Measurements from ENCODE around the gene RAD23A.

RAD23A gene

DNA sequence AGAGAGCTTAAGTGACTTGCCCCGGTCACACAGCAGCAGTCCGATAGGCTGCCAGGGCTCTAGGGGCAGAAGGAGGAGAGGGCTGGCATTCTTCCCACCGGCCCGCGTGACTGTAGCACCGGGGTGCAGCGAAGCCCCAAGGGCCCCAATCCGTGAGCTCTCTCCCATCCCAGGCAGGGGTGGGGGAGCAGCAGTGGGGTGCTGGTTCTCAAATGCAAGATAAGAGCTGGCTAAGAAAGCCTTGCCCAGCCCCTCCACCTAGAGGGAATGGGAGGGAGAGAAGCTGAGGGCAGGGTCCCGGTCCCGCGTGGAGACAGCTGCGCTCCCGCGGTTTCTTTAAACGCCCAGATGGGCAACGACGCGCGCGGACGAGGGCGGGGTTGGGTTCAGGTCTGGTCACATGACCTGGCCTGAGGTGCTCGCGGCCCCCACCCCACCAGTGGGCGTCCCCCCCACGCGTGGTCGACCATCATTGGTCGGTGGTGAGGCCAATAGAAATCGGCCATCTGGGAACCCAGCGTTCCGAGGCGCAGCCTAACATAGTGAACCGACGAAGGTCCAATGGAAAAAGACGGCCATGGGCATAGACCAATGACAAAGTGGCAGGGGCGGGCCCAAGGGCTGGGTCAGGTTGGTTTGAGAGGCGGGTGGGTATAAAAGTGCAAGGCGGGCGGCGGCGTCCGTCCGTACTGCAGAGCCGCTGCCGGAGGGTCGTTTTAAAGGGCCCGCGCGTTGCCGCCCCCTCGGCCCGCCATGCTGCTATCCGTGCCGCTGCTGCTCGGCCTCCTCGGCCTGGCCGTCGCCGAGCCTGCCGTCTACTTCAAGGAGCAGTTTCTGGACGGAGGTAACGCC is 7.5 kb upstream of the RAD23A start, which contains the start of gene CALR (continued):
- TF ChIP-seq ZSCAN4 (tag by site-specific recombination; IDR thresholded peaks at IDR 0.05): no peak
- TF ChIP-seq, protein P1, sequence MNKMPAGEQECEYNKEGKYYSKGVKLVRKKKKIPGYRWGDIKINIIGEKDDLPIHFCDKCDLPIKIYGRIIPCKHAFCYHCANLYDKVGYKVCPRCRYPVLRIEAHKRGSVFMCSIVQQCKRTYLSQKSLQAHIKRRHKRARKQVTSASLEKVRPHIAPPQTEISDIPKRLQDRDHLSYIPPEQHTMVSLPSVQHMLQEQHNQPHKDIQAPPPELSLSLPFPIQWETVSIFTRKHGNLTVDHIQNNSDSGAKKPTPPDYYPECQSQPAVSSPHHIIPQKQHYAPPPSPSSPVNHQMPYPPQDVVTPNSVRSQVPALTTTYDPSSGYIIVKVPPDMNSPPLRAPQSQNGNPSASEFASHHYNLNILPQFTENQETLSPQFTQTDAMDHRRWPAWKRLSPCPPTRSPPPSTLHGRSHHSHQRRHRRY (tag by site-specific recombination; IDR thresholded peaks at IDR 0.05): no peak
- TF ChIP-seq CTCF (tag by site-specific recombination; IDR thresholded peaks at IDR 0.05): 0 out of 2 replicates have a peak, but pooled peaks have one; percentile 37
- TF ChIP-seq ZNF169 (tag by site-specific recombination; IDR thresholded peaks at IDR 0.05): no peak
- no peak for TF ChIP-seq ZNF585B (tag by site-specific recombination; IDR thresholded peaks at IDR 0.05)
- peak; percentile 71 for TF ChIP-seq ZNF692 (tag by site-specific recombination; IDR thresholded peaks at IDR 0.05)
- no peak; the same call in 1 of the 2 replicates for TF ChIP-seq GLIS1 (tag by site-specific recombination; IDR thresholded peaks at IDR 0.05)
- TF ChIP-seq ZNF449 (tag by site-specific recombination; IDR thresholded peaks at IDR 0.05): peak; percentile 20; the same call in 1 of the 2 replicates
- peak; percentile 28; the same call in 1 of the 2 replicates for TF ChIP-seq ZNF324 (tag by site-specific recombination; IDR thresholded peaks at IDR 0.05)
- TF ChIP-seq ZNF621 (tag by site-specific recombination; IDR thresholded peaks at IDR 0.05): no peak
- no peak for TF ChIP-seq ZNF366 (tag by site-specific recombination; conservative IDR thresholded peaks at IDR 0.05)
- no peak for TF ChIP-seq ZNF623 (tag by site-specific recombination; IDR thresholded peaks at IDR 0.05)
- no peak for TF ChIP-seq PBX3 (CRISPR knock-in tag; IDR thresholded peaks at IDR 0.05)
- TF ChIP-seq ZBTB26 (tag by site-specific recombination; optimal IDR thresholded peaks at IDR 0.05): peak; percentile 85
- peak; percentile 69 for TF ChIP-seq ZNF394 (tag by site-specific recombination; IDR thresholded peaks at IDR 0.05; ENCODE audit: borderline replicate concordance)
- TF ChIP-seq, protein P2, sequence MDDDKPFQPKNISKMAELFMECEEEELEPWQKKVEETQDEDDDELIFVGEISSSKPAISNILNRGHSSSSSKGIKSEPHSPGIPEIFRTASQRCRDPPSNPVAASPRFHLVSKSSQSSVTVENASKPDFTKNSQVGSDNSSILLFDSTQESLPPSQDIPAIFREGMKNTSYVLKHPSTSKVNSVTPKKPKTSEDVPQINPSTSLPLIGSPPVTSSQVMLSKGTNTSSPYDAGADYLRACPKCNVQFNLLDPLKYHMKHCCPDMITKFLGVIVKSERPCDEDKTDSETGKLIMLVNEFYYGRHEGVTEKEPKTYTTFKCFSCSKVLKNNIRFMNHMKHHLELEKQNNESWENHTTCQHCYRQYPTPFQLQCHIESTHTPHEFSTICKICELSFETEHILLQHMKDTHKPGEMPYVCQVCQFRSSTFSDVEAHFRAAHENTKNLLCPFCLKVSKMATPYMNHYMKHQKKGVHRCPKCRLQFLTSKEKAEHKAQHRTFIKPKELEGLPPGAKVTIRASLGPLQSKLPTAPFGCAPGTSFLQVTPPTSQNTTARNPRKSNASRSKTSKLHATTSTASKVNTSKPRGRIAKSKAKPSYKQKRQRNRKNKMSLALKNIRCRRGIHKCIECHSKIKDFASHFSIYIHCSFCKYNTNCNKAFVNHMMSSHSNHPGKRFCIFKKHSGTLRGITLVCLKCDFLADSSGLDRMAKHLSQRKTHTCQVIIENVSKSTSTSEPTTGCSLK (tag by site-specific recombination; IDR thresholded peaks at IDR 0.05): no peak
- TF ChIP-seq ZNF16 (tag by site-specific recombination; IDR thresholded peaks at IDR 0.05; ENCODE audit: low read depth): no peak
- no peak for TF ChIP-seq ZNF654 (tag by site-specific recombination; IDR thresholded peaks at IDR 0.05; ENCODE audit: low read depth)
- TF ChIP-seq ZNF114 (tag by site-specific recombination; IDR thresholded peaks at IDR 0.05): no peak
- TF ChIP-seq ZNF274 (IDR thresholded peaks at IDR 0.05; ENCODE audit: low read length): no peak
- no peak for TF ChIP-seq ZNF274 (tag by site-specific recombination; IDR thresholded peaks at IDR 0.05; ENCODE audit: borderline replicate concordance)
- TF ChIP-seq ZNF221 (tag by site-specific recombination; IDR thresholded peaks at IDR 0.05; ENCODE audit: borderline replicate concordance): no peak
- TF ChIP-seq ZNF544 (tag by site-specific recombination; IDR thresholded peaks at IDR 0.05): no peak
- TF ChIP-seq ZNF473 (tag by site-specific recombination; IDR thresholded peaks at IDR 0.05): no peak
- TF ChIP-seq ZNF302 (tag by site-specific recombination; IDR thresholded peaks at IDR 0.05; ENCODE audit: low read depth): no peak

Data from HEK293 (cell line).